Kidney tubule cell (primary cell): ENCODE results near the gene MFSD11.

Experiments used
- DNase-seq: peaks from one replicate; pipeline ENCODE4 v3.0.0-alpha.2; 2018; ENCODE audit warnings: low spot score

The MFSD11 gene

DNA sequence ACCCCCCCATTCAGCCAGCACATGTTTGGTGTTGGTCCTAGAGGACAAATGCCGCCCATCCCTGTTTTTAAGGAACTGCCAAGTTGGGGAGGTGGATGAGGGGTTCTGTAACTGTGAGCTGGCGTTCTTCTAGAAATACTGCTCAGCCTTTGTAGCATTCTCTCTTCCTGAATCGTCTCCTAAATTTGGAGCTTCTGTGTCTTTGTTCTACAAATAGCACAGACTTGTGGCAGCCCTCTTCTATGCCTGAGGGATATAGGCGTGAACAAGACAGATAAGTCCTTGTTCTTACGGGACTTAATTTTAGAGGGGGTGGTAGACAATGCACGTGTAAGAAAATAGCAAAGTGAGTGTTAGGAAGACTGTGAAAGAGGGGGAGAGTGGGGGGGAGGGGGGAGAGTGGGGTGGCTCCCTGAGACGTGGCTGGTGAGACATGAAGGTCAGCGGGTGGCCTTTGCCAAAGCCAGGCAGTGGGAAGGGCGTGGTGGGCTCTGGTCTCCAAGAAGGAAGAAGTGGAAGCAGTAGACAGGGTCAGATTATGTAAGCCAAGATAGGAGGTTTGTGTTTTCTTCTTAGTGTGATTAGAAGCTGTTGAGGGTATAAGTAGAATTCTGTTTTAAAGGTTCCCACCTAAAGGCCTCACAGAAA is 9.9 kb downstream of the MFSD11 start:
- no peak for DNase-seq

DNA sequence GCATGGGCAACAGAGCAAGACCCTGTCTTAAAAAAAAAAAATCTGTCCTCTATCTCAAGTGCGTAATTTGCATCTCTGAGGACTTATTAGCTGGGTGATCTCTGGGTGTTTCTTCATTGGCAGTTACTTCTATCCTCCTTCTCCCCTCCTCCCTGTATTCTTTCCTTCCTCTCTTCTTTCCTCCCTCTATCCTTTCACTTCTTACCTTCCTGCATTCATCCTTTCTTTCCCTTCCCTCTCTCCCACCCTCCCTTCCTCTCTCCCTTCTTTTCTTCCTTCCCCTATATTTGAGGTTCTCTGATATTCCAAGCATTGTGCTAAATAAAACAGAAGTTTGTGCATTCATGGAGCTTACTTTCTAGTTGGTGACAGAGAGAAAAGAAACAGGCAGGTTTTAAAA is 10.7 kb downstream of the MFSD11 start:
- no peak for DNase-seq

DNA sequence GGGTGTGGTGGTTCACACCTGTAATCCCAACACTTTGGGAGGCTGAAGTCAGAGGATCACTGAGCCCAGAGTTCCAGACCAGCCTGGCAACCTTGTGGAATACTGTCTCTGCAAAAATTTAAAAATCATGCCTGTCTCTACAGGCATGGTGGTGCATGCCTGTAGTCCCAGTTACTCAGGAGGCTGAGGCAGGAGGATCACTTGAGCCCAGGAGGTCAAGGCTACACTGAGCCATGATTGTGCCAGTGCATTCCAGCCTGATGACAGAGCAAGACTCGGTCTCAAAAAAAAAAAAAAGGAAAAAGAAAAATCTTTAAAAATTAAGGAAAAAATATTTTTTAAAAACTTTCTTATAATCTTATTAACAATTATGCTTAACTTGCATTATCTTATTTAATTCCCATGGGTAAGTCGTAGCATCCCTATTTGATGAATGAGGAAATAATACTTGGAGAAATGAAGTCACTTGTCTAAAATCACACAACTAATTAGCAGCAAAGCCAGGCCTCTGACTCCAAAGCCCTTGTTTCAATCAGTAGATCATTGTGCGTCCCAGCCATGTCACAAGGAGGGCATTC is 13.6 kb downstream of the MFSD11 start:
- DNase-seq: no peak

DNA sequence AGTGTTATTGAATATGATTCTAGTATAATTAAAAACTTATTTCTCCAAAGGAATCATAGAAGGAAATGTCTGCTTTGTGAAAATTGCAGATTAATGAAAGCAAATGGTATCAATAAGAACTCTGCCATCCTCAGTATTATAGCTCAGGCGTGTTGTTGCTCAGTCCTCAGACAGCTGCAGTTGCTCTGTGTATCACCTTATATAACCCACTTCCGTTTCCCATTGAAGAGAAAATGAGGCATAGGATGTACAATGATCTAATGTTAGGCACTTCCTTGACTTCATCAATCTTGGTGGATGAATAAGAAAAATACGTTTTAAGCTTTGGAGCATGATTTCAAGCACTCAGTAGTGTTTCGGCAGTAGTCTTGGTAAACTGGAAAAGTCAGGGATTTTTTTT is 14.1 kb downstream of the MFSD11 start:
- no peak for DNase-seq

DNA sequence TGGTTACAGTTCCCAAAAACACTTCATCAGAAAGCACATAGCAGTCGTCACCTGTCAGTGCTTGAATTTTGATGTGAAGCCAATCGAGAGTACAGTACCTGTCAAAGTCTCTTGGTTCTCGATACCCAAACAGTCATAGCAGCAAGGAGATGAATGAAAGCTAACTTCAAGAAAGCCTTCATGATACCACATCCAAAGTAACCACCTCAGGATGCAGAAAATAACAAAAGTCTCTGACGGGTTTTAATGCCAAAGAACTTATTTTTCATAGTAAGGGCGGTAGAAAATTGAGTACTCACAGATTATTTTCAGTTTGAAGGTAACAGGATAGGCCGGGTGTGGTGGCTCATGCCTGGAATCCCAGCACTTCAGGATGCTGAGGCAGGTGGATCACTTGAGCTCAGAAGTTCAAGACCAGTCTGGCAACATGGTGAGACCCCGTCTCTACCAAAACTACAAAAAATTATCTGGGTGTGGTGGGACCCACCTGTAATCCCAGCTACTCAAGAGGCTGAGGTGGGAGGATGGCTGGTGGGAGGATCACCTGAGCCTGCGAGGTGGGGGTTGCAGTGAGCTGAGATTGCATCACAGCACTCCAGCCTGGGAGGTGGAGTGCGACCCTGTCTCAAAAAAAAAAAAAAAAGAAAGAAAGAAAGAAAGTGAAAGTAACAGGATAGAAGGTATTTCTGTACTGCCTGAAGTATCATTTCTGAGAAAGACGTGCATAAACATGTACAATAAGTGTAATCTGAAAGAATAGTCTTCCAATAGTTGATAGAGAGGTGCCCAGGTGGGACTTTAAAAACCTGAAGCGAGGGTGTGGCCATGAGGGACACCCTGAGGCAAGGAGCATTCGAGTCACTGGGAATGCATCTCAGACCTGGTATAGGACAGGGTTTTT is 15.4 kb downstream of the MFSD11 start:
- no peak for DNase-seq

DNA sequence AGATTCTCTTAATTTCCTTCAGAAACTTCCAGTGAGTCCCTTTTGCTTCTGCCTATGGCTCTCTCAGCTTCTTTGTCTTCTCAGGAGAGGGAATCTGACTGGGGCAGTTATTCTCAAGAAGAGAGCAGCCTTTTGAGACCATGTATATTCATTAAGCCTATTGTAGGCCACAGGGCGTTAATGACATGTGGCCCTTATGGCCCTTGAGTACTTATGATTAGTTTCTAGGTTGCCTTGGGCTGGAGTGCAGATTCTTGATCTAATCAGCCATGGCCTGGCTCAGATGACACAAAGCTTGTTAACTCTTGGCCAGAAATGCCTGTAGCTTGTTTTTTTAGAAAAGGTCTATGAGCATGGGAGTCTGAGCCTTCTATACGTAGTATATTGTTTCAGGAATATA is 17.4 kb downstream of the MFSD11 start:
- DNase-seq: no peak

DNA sequence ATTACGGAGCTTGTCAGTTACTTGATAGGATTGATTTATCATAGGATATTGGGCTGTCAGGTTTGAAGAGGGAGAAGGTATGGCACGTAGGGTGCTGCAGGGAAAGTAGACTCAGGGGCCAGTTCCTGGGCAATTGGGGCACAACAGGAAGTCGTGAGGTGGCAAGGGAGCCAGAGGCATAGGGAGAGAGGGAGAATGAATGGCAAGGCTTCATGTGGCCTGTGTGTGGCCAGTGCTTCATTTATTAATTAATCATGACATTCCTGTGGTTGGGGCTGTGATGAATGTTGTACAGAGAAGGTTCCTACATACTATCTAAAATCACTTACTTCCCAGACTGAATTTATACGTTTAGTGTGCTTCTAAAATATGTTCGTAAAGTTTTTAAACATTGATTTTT is 19.3 kb downstream of the MFSD11 start:
- peak; percentile 48 for DNase-seq

DNA sequence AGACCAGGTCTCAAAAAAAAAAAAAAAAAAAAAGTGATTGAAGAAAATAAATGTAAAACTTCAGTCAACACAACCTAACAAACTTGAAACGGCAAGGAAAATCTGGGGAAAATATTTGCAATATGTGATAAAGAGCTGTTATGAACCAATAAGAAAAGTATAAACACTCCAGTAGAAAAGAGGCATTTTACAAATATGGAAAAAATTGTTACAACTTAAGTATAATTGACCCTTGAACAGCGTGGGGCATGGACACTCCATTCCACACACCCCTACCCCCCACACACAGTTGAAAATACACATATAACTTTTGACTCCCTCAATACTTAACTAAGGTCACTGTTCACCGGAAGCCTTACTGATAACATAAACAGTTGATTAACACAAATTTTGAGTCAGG is 20.7 kb downstream of the MFSD11 start:
- no peak for DNase-seq

DNA sequence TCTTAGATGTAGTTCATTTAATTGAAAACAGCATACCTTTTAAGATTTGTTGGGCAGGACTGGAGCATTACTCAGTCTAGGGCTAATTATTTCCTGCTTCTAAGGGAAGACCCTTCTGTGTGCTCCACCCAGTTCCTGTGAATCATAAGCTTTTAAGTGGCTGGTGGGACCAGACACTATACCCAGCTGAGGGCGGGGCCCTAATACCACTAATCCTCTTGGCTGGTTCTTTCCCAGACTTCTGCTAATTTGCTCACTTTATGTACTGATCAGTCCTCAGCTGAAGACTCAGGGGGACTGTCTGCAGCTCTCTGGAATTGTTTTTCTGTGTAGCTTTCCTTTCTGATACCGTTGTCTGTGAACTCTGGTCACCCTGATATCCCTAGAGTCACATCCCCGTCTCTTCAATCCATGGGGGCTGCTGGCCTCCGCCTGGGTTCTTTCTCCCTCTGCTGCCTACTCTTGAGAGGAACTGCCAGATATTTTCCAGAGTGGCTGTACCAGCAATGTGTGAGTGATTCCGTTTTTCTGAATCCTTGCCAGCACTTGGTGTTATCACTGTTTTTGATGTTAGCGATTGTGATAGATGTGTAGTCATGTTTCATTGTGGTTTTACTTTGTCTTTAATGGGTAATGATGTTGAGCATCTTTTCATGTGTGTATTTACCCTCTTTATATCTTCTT is 35.1 kb downstream of the MFSD11 start:
- peak; percentile 83 for DNase-seq

DNA sequence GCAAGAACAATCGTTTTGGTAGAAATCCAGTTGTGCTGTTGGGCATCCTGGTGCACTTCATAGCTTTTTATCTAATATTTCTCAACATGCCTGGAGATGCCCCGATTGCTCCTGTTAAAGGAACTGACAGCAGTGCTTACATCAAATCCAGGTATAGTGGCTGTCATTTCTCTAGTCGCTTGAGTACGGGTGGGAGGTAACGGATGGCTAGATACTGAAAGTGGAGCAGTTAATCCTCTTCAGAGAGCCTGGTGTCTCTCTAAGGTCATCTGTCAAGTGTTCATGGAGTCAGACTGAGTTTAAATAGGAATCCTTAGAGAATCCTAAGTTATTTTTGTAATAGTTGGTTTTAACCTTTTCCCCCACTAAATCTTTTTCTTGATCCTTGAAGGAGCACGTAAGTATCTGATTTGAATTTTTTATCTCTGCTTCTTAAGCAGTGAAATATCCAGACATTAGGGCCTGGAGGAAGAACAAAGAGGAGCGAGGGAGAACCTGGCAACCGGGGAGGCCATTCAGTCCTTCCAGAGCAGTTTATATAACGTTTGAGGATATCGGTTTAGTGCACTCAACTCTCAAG is 37.2 kb downstream of the MFSD11 start:
- no peak for DNase-seq

DNA sequence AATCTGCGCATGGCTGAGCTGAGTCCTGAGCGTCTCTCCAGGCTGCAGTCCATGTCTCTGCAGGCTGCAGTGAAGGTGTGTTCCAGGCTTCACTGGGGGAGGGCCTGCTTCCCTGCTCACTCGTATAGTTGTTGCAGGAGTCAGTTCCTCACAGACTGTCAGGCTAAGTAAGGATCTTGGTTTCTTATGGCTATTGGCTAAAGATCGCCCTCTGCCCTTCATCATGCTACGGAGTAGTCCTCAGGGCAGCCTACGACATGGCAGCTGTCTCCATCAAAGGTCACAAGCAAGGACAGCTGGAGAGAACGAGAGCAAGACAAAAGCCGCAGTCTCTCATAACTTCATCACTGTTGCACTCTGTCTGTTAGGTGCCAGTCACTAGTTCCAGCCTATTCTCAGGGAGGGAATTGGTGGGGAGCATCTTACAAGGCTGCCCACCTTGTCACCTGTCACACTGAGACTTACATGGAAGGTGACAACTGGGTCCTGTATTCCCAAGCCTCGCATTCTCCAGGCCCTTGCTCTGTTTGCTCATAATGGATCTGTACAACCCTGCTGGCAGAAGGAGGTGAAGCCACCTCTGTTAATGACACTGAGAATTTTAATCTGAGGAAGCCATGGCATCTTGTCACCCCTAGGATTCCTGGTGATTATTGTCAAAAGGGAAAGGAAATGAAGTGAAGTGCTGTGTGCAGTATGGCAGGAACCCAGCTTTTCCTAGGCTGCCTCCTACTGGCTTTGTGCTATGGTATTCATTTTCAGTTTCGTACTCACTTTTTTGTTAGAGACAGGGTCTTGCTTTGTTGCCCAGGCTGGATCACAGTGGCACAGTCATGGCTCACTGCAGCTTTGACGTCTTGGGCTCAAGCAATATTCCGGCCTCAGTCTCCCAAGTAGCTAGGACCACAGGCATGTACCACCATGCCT is 43.4 kb downstream of the MFSD11 start:
- no peak for DNase-seq

DNA sequence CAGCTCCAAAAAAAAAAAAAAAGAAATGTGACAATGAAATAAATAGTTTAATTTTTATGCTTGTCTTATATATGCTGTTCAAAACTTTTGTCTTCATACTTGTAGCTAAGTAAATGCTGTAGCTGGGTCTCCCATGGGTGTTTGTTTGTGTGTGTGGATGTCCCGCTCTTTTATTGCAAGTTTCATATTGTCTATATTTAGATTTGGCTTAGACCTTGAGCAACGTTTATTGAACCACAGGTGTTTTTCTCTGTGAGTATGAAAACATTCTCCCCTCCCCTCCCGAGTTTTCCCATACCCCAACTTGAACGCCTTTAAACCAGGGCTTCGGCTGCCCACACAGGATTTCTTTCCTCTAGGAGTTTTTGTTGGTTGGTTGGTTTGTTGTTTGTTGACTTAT is 45.2 kb downstream of the MFSD11 start:
- no peak for DNase-seq

DNA sequence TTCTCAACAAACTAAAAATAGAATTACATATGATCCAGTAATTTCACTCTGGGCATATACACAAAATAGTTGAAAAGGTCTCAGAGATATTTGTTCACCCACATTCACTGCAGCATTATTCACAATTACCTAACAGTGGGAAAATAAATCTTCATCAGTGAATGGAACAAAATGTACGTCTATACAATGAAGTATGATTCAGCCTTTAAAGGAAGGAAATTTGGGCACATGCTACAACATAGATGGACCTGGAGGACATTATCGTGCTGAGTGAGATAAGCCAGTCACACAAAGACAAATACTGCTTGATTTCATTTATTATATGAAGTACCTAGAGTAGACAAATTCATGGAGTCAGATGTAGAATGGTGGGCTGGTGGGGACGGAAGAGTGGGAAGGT is 47.0 kb downstream of the MFSD11 start:
- DNase-seq: no peak

DNA sequence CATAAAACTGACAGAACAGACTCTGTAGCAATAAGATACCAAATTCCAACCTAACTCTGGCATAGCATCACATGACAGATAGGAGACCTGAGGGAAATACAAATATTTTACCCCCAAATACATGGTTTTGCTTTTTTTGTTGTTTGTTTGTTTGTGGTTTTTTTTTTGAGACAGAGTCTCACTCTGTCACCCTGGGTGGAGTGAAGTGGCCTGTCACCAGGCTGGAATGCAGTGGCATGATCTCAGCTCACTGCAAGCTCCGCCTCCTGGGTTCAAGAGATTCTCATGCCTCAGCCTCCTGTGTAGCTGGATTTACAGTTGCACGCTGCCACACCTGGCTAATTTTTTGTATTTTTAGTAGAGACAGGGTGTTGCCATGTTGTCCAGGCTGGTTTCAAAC is 49.9 kb downstream of the MFSD11 start:
- peak; percentile 58 for DNase-seq

DNA sequence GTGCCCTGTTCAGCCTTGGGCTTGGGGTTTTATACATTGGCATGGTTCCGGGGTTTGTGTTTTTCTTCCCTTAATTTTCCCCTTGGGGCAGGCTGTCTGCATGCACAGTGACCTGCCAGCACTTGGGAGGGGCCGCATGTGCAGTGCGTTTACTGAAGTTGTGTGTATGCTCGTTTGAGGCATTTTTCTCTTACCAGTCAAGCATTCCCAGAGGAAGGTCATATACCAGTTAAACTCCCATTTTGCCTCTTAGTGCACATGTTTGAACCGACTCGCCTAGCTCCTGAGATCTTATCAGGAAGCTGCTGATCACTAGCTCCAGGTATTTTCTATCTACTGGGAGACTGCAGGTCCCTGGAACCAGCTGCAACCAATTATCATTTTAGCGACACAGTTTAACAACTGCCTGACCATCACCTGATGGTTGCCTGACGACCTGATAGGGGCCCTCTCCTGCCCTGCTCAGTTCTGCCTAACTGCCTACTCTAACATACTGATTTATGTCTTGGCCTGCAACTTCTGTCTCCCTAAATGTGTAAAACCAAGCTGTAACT is 51.4 kb downstream of the MFSD11 start:
- DNase-seq: peak; percentile 6

DNA sequence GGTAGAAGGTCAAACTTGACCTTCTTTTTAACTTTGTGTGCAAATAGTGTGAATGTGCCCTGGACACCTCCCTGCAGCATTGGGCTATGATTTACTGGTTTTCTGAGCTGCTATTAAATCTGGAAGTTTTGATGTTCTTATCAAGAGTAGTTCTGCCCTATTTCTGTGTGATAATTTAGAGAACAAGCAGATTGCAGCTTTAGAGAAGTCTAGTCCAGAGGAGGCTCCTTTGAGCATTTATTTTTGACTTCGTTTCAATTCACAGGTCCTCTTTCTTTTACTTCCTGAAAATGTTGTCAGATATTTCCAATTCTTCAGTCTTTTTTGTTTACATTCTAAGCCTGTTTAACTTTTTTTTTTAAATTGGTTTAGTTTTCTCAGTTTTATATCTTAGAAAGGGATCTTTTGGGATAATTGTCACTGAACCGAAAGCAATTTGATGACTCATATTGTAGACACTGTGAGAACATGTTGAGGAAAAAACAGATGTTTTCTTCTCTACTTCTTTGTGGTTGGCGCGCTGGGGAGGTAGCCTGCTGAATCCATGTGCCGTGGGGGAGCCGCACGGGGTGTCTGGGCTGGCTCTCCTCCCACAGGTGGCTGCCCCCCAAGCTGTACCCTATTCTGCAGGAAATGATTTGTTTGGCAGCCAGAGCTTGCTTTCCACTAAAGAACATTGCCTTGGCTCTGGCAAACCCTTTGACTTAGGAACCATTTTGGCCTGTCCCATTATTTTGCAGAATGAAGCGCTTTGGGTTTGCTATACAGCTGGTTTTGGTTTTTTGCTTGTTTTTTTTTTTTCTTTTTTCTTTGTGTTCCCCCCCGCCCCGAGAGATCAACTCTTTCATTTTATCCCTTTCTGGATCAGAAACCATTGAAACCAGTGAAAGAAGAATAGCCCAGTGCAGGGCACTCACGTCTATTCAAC is 53.4 kb downstream of the MFSD11 start:
- DNase-seq: peak; percentile 14

DNA sequence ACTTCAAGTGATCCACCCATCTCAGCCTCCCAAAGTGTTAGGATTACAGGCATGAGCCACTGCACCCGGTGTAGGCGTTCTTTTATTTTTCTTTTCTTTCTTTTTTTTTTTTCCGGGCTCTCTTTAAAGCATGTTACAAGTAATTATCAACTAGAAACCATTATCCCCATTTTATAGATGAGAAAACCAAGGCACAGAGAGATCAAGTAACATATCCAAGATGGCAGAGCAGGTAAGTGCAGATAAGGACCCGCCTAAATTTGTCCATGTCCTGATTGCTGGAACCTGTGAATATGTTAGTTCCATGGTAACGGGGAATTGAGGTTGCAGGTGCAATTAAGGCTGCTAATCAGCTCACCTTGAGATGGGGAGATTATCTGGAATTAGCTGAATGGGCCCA is 54.4 kb downstream of the MFSD11 start:
- no peak for DNase-seq

DNA sequence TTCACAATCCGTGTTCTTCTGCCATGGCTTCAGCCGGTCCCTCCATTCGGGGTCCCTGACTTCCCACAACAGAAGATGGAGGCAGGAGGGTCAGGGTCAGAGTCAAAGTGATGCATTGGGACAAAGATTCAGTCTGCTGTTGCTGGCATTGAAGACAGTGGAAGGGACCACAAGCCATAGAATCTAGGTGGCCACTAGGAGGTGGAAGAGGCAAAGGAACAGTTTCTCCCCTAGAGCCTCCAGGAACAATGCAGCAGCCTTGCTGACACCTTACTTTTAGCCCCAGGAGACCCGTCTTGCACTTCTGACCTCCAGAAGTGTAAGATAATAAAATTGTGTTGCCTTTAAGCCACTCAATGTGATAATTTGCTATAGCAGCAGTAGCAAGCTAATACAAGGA is 55.9 kb downstream of the MFSD11 start:
- peak; percentile 39 for DNase-seq

DNA sequence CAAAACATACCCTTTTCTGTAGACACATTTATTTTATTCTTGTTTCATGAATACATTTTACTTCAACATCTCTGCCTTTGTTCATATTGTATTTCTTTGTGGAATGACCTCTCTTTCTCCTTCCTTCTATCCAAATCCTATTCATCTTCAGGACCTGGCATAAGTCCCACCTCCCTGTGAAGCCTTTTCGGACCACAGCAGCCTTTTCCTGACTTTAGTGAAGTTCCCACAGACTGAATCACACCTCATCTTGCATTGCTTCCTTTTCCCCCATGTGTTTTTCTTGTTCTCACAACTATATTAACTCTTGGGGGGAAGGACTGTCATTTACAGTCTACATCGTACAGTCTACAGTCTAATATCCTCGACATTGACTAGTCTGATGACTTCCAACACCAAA is 58.2 kb downstream of the MFSD11 start:
- no peak for DNase-seq
